ENCODE data around the gene SPNS2. TPM values are rescaled to one million over a fixed set of nuclear protein-coding genes. Genes with fewer than 3 reads are reported as not detected.
A peak's percentile ranks its signal among the peaks of the same experiment; 100 is the strongest.

The SPNS2 gene
- total and polyA plus RNA-seq, 3 donors from 2014 or later, result 6.7 to 11.5 (median 8.0) TPM

- intact Hi-C loops (cut with DNase I; ENCODE audit: low total_unique reads), result no loop called here
- H3K27ac ChIP-seq, result no peak overlapping the region
These were observed 14.7 kb downstream of the SPNS2 start for GRCh38 chr17:4513113-4514032.

GRCh38 chr17:4514206-4514605, 15.5 kb downstream of the SPNS2 start:
- Histone ChIP-seq H3K9me3 (no peaks in the 10 kb centered on the region), H3K4me3 (no peak overlapping the region), H3K4me1 (peaks cover 13% of the 10 kb centered on the region), H3K27me3 (no peaks in the 10 kb centered on the region), H3K36me3 (ENCODE audit: low read depth, missing control alignments) (no peaks in the 10 kb centered on the region), H3K27ac (no peak overlapping the region)
- DNase-seq, result no peak
- 60 to 81% methylated on average over 1 to 7 of the region's 7 CpGs for WGBS, 2 donors
- no peak for TF ChIP-seq POLR2A (IDR thresholded peaks at IDR 0.05)
- no peak for TF ChIP-seq CTCF (IDR thresholded peaks at IDR 0.05)
- intact Hi-C loops (cut with DNase I; ENCODE audit: low total_unique reads), result no loop called here

More at GRCh38 chr17:4513113-4514032, 14.7 kb downstream of the SPNS2 start:
- Histone ChIP-seq H3K4me1 (peaks cover 13% of the 10 kb centered on the region), H3K27me3 (no peaks in the 10 kb centered on the region), H3K9me3 (no peaks in the 10 kb centered on the region), H3K36me3 (ENCODE audit: low read depth, missing control alignments) (no peaks in the 10 kb centered on the region), H3K4me3 (no peak overlapping the region)
- WGBS, 2 donors, result 76 to 86% methylated on average over 11 to 24 of the region's 24 CpGs
- peak; percentile 49 for DNase-seq
- no peak for TF ChIP-seq POLR2A (IDR thresholded peaks at IDR 0.05)
- peak in 1 of 3 experiments; percentile 11 for TF ChIP-seq CTCF (IDR thresholded peaks at IDR 0.05)

- intact Hi-C loops (cut with DNase I; ENCODE audit: low total_unique reads), result no loop called here
- WGBS, 2 donors, result 89 to 95% methylated on average over 7 to 11 of the region's 11 CpGs
- peaks cover 8% of the 10 kb centered on the region for H3K4me1 ChIP-seq
- no peak for TF ChIP-seq CTCF (IDR thresholded peaks at IDR 0.05)
- TF ChIP-seq POLR2A (IDR thresholded peaks at IDR 0.05), result no peak
- H3K9me3 ChIP-seq, result no peaks in the 10 kb centered on the region
- H3K27me3 ChIP-seq, result no peaks in the 10 kb centered on the region
- no peak for DNase-seq
- no peak overlapping the region for H3K27ac ChIP-seq
- H3K4me3 ChIP-seq, result no peak overlapping the region
- H3K36me3 ChIP-seq (ENCODE audit: low read depth, missing control alignments), result no peaks in the 10 kb centered on the region
These were observed 16.1 kb downstream of the SPNS2 start for GRCh38 chr17:4514779-4515178.

- no peak overlapping the region for H3K27ac ChIP-seq
- no peak for DNase-seq
- intact Hi-C loops (cut with DNase I; ENCODE audit: low total_unique reads), result no loop called here
These were observed 16.8 kb downstream of the SPNS2 start for GRCh38 chr17:4515501-4515900.

More at GRCh38 chr17:4515501-4515900, 16.8 kb downstream of the SPNS2 start:
- H3K27me3 ChIP-seq, result no peaks in the 10 kb centered on the region
- peaks cover 4% of the 10 kb centered on the region for H3K4me1 ChIP-seq
- H3K9me3 ChIP-seq, result no peaks in the 10 kb centered on the region
- H3K36me3 ChIP-seq (ENCODE audit: low read depth, missing control alignments), result no peaks in the 10 kb centered on the region
- H3K4me3 ChIP-seq, result no peak overlapping the region
- WGBS, 2 donors, result 97% methylated on average over 5 of the region's 5 CpGs; no CpG with 5 or more reads in 1 of the 2 donors
- TF ChIP-seq CTCF (IDR thresholded peaks at IDR 0.05) (no peak), POLR2A (IDR thresholded peaks at IDR 0.05) (no peak)
